Peyer's patch (tissue), 4 donors: ENCODE data around the gene MKNK1. TPM values are rescaled to one million over a fixed set of nuclear protein-coding genes. Genes with fewer than 3 reads are reported as not detected.

ENCODE experiments used
- DNase-seq, 3 donors: peaks; one replicate each; pipeline ENCODE4 v3.0.0-alpha.2; 2017 to 2019
- H3K27ac ChIP-seq, 4 donors: fragments of 200-600 bp; sonication (generic); one replicate each; pipeline ENCODE4 v1.5.1; 2016 to 2019
- H3K27me3 ChIP-seq, 2 donors: fragments of 200-600 bp; sonication (generic); one replicate each; pipeline ENCODE4 v1.5.1; 2019
- H3K36me3 ChIP-seq, 3 donors: fragments of 200-600 bp; sonication (generic); one replicate each; pipeline ENCODE4 v1.5.1; 2016 to 2019
- H3K4me1 ChIP-seq, 4 donors: fragments of 200-600 bp; sonication (generic); one replicate each; pipeline ENCODE4 v1.5.1; 2016 to 2019
- H3K4me3 ChIP-seq, 4 donors: fragments of 200-600 bp; sonication (generic); 1 replicate in 3 of 4; 2 replicates in 1 of 4; pipeline ENCODE4 v1.5.1; 2016 to 2019; ENCODE audit warnings: mild to moderate bottlenecking in 1 of 4
- H3K9me3 ChIP-seq, 4 donors: fragments of 200-600 bp; sonication (generic); one replicate each; pipeline ENCODE4 v1.5.1; 2016 to 2019; ENCODE audit warnings: mild to moderate bottlenecking in 1 of 4
- CTCF ChIP-seq, 6 experiments: fragments of 450-650 bp in 4 of 6; fragments of 200-600 bp in 2 of 6; sonication (generic) in 1 of 6; IDR thresholded peaks; one replicate each; pipeline ENCODE4 v1.5.1; 2017 to 2019; ENCODE audit warnings: antibody characterized with exemption in 6 of 6, mild to moderate bottlenecking in 3 of 6, moderate library complexity in 1 of 6
- POLR2A ChIP-seq, 2 donors: fragments of 450-650 bp; IDR thresholded peaks; one replicate each; pipeline ENCODE4 v1.5.1; 2017; ENCODE audit warnings: antibody characterized with exemption in 2 of 2, mild to moderate bottlenecking in 2 of 2, moderate library complexity in 2 of 2
- total RNA-seq, 4 donors: library from RNA; depleted of rRNA; stranded (reverse); fragments of >200 nt; gene quantifications; one replicate each; pipeline ENCODE4 v1.1.0, GENCODE V29; 2016

Gene MKNK1
- total RNA-seq, 4 donors from 2014 or later: 51.3 to 134 (median 94.2) TPM

- no peak for DNase-seq
- TF ChIP-seq POLR2A (IDR thresholded peaks at IDR 0.05) (no peak), CTCF (IDR thresholded peaks at IDR 0.05) (no peak)
- no peak overlapping the region for H3K27ac ChIP-seq
- H3K27me3 ChIP-seq: no peaks in the 10 kb centered on the region
- no peak overlapping the region for H3K4me3 ChIP-seq
- H3K9me3 ChIP-seq: no peaks in the 10 kb centered on the region
- peaks cover 0 to 9% (median 0%) of the 10 kb centered on the region in 4 donors for H3K4me1 ChIP-seq
- peaks cover 0 to 7% (median 0%) of the 10 kb centered on the region in 3 donors for H3K36me3 ChIP-seq
Observed at GRCh38 chr1:46642115-46642680, 38.1 kb upstream of the MKNK1 start.

- no peak for DNase-seq
- H3K4me3 ChIP-seq: no peak overlapping the region
- no peaks in the 10 kb centered on the region for H3K9me3 ChIP-seq
- no peaks in the 10 kb centered on the region for H3K27me3 ChIP-seq
- TF ChIP-seq CTCF (IDR thresholded peaks at IDR 0.05) (no peak), POLR2A (IDR thresholded peaks at IDR 0.05) (no peak)
- peaks cover 0 to 9% (median 0%) of the 10 kb centered on the region in 4 donors for H3K4me1 ChIP-seq
- no peak overlapping the region for H3K27ac ChIP-seq
- peaks cover 0 to 26% (median 0%) of the 10 kb centered on the region in 3 donors for H3K36me3 ChIP-seq
Observed at GRCh38 chr1:46639547-46639946, 35.5 kb upstream of the MKNK1 start.

GRCh38 chr1:46638921-46639320 is 34.9 kb upstream of the MKNK1 start:
- DNase-seq: no peak
- Histone ChIP-seq H3K4me1 (peaks cover 0 to 9% (median 0%) of the 10 kb centered on the region in 4 donors), H3K4me3 (no peak overlapping the region), H3K36me3 (peaks cover 0 to 32% (median 0%) of the 10 kb centered on the region in 3 donors), H3K9me3 (no peaks in the 10 kb centered on the region), H3K27ac (no peak overlapping the region), H3K27me3 (no peaks in the 10 kb centered on the region)
- no peak for TF ChIP-seq POLR2A (IDR thresholded peaks at IDR 0.05)
- peak in 1 of 6 experiments; percentile 24 for TF ChIP-seq CTCF (IDR thresholded peaks at IDR 0.05)

GRCh38 chr1:46637444-46638083 is 33.5 kb upstream of the MKNK1 start:
- TF ChIP-seq POLR2A (IDR thresholded peaks at IDR 0.05) (no peak), CTCF (IDR thresholded peaks at IDR 0.05) (no peak)
- Histone ChIP-seq H3K4me3 (no peak overlapping the region), H3K4me1 (no peaks in the 10 kb centered on the region), H3K36me3 (peaks cover 0 to 44% (median 0%) of the 10 kb centered on the region in 3 donors), H3K9me3 (no peaks in the 10 kb centered on the region), H3K27ac (peak overlapping the region in 1 of 4 donors; percentile 22), H3K27me3 (no peaks in the 10 kb centered on the region)
- DNase-seq: no peak

GRCh38 chr1:46635205-46635604 is 31.1 kb upstream of the MKNK1 start:
- Histone ChIP-seq H3K4me3 (no peak overlapping the region), H3K27me3 (no peaks in the 10 kb centered on the region), H3K36me3 (peaks cover 0 to 55% (median 0%) of the 10 kb centered on the region in 3 donors), H3K4me1 (no peaks in the 10 kb centered on the region), H3K9me3 (no peaks in the 10 kb centered on the region), H3K27ac (no peak overlapping the region)
- DNase-seq: no peak
- TF ChIP-seq POLR2A (IDR thresholded peaks at IDR 0.05): no peak

- Histone ChIP-seq H3K4me3 (no peak overlapping the region), H3K27me3 (no peaks in the 10 kb centered on the region), H3K9me3 (no peaks in the 10 kb centered on the region), H3K27ac (no peak overlapping the region), H3K4me1 (no peaks in the 10 kb centered on the region), H3K36me3 (peaks cover 0 to 47% (median 0%) of the 10 kb centered on the region in 3 donors)
- TF ChIP-seq CTCF (IDR thresholded peaks at IDR 0.05): no peak
- no peak for TF ChIP-seq POLR2A (IDR thresholded peaks at IDR 0.05)
- no peak for DNase-seq
Observed at GRCh38 chr1:46630719-46631118, 26.7 kb upstream of the MKNK1 start.
